H1 (cell line): ENCODE results near the gene BMX. TPM values are rescaled to one million over a fixed set of nuclear protein-coding genes. Genes with fewer than 3 reads are reported as not detected.

Experiments used
- CTCF ChIA-PET: fragments of 300-600 bp; sonication (Branson Sonifier 250); formaldehyde crosslinking; loops from one replicate; lab custom pipeline; 2021; ENCODE audit not compliant: partially characterized antibody; lab: Charles Lee
- POLR2A ChIA-PET: fragments of 300-600 bp; sonication (Branson Sonifier 250); formaldehyde crosslinking; loops from one replicate; lab custom pipeline; 2021; ENCODE audit warnings: inconsistent platforms; ENCODE audit not compliant: partially characterized antibody; lab: Charles Lee
- DNase-seq, 2 experiments: peaks; one replicate each; pipeline versions ENCODE4 v3.0.0 to v3.0.0-alpha.2; 2010 to 2022; ENCODE audit warnings: low spot score in 2 of 2, low read depth in 1 of 2, mixed read lengths in 1 of 2
- FAIRE-seq: peaks from 2 replicates; lab custom pipeline; 2011; peaks lifted over from hg19 to GRCh38; lab: Jason Lieb, UNC
- H2AFZ ChIP-seq: 2 replicates; pipeline ENCODE4 v1.8.1; 2012; ENCODE audit warnings: low read length, inconsistent platforms
- H2AK5ac ChIP-seq: 2 replicates; pipeline ENCODE4 v1.6.1; 2013; ENCODE audit warnings: low read depth, low read length
- H2BK120ac ChIP-seq: replicated peaks from 2 replicates; pipeline ENCODE3; 2013; ENCODE audit warnings: low read depth, low read length, inconsistent platforms
- H2BK12ac ChIP-seq: 2 replicates; pipeline ENCODE4 v1.6.1; 2013; ENCODE audit warnings: low read depth, low read length
- H2BK15ac ChIP-seq: 2 replicates; pipeline ENCODE4 v1.6.1; 2013; ENCODE audit warnings: low read length
- H2BK20ac ChIP-seq: 2 replicates; pipeline ENCODE4 v1.6.1; 2013; ENCODE audit warnings: low read length
- H2BK5ac ChIP-seq: 2 replicates; pipeline ENCODE4 v1.6.1; 2013; ENCODE audit warnings: low read depth, low read length
- H3K14ac ChIP-seq: 2 replicates; pipeline ENCODE4 v1.6.1; 2013; ENCODE audit warnings: inconsistent platforms; ENCODE audit not compliant: insufficient read length
- H3K18ac ChIP-seq: 2 replicates; pipeline ENCODE4 v1.6.1; 2013; ENCODE audit warnings: low read length; ENCODE audit errors: extremely low read depth
- H3K23ac ChIP-seq: 2 replicates; pipeline ENCODE4 v1.6.1; 2013; ENCODE audit warnings: inconsistent platforms; ENCODE audit not compliant: insufficient read length
- H3K23me2 ChIP-seq: 2 replicates; pipeline ENCODE4 v1.6.1; 2013; ENCODE audit warnings: low read depth, low read length
- H3K27ac ChIP-seq: 2 replicates; pipeline ENCODE4 v1.6.1; 2011; ENCODE audit warnings: low read depth, low read length, inconsistent platforms
- H3K27me3 ChIP-seq, 4 experiments: replicated peaks in 1 of 4; 1 replicate in 1 of 4; 2 replicates in 3 of 4; pipeline versions ENCODE4 v1.6.1 to v1.8.1; 2011 to 2013; ENCODE audit warnings: low read length in 3 of 4, mild to moderate bottlenecking in 3 of 4, inconsistent platforms in 2 of 4, mixed read lengths in 2 of 4, moderate library complexity in 1 of 4; ENCODE audit not compliant: control insufficient read depth in 3 of 4, insufficient read depth in 3 of 4; ENCODE audit errors: extremely low read depth in 1 of 4
- H3K36me3 ChIP-seq, 4 experiments: 2 replicates each; pipeline versions ENCODE4 v1.6.1 to v1.8.1; 2011 to 2013; ENCODE audit warnings: mild to moderate bottlenecking in 4 of 4, low read length in 3 of 4, moderate library complexity in 2 of 4, control low read depth in 1 of 4, inconsistent platforms in 1 of 4; ENCODE audit not compliant: insufficient read depth in 4 of 4, control insufficient read depth in 2 of 4
- H3K4ac ChIP-seq: replicated peaks from 2 replicates; pipeline ENCODE3; 2013; ENCODE audit warnings: low read length, low read depth, mixed read lengths, inconsistent platforms; ENCODE audit not compliant: insufficient read length
- H3K4me1 ChIP-seq, 4 experiments: replicated peaks in 1 of 4; 1 replicate in 1 of 4; 2 replicates in 3 of 4; pipeline versions ENCODE4 v1.6.1 to v1.8.1; 2011 to 2013; ENCODE audit warnings: low read length in 3 of 4, inconsistent platforms in 2 of 4, mixed read lengths in 1 of 4; ENCODE audit not compliant: insufficient read depth in 4 of 4, control insufficient read depth in 3 of 4
- H3K4me2 ChIP-seq, 2 experiments: 2 replicates each; pipeline versions ENCODE4 v1.6.1 to v1.8.1; 2011 to 2013; ENCODE audit warnings: low read depth in 2 of 2, low read length in 2 of 2, control low read depth in 1 of 2, inconsistent platforms in 1 of 2, mild to moderate bottlenecking in 1 of 2; ENCODE audit not compliant: insufficient read depth in 1 of 2
- H3K4me3 ChIP-seq, 4 experiments: fragments of 200-600, 300-600 bp in 1 of 4; sonication (generic), shearing (Covaris generic), sonication (Bioruptor Twin) in 1 of 4; 2 replicates each; pipeline versions ENCODE4 v1.5.1 to v1.8.1; 2011 to 2016; ENCODE audit warnings: low read length in 4 of 4, low read depth in 3 of 4, control low read depth in 2 of 4, inconsistent platforms in 2 of 4, mild to moderate bottlenecking in 2 of 4, mixed read lengths in 1 of 4, moderate library complexity in 1 of 4; ENCODE audit not compliant: insufficient read depth in 2 of 4; ENCODE audit errors: extremely low read depth in 1 of 4
- H3K56ac ChIP-seq: replicated peaks from 2 replicates; pipeline ENCODE3; 2013; ENCODE audit warnings: low read depth, mild to moderate bottlenecking, mixed read lengths, low read length, inconsistent platforms; ENCODE audit not compliant: insufficient read length
- H3K79me1 ChIP-seq: 2 replicates; pipeline ENCODE4 v1.6.1; 2013; ENCODE audit warnings: low read depth, low read length, control low read depth
- H3K79me2 ChIP-seq, 2 experiments: 2 replicates each; pipeline versions ENCODE4 v1.6.1 to v1.8.1; 2012 to 2013; ENCODE audit warnings: low read length in 2 of 2, mild to moderate bottlenecking in 2 of 2, inconsistent platforms in 1 of 2; ENCODE audit not compliant: insufficient read depth in 2 of 2, control insufficient read depth in 1 of 2
- H3K9ac ChIP-seq, 4 experiments: replicated peaks in 1 of 4; 1 replicate in 1 of 4; 2 replicates in 3 of 4; pipeline versions ENCODE4 v1.6.1 to v1.8.1; 2011 to 2013; ENCODE audit warnings: low read depth in 3 of 4, low read length in 3 of 4, control low read depth in 2 of 4, mild to moderate bottlenecking in 2 of 4, moderate library complexity in 2 of 4, inconsistent platforms in 1 of 4; ENCODE audit errors: extremely low read depth in 1 of 4
- H3K9me3 ChIP-seq, 2 experiments: 2 replicates each; pipeline versions ENCODE4 v1.6.1 to v1.8.1; 2012 to 2013; ENCODE audit warnings: mild to moderate bottlenecking in 2 of 2, moderate library complexity in 2 of 2, control low read depth in 1 of 2, inconsistent platforms in 1 of 2, low read depth in 1 of 2, low read length in 1 of 2, mixed read lengths in 1 of 2; ENCODE audit not compliant: insufficient read depth in 2 of 2
- H4K20me1 ChIP-seq, 2 experiments: replicated peaks in 1 of 2; 2 replicates each; pipeline versions ENCODE3 to v1.8.1; 2011 to 2013; ENCODE audit warnings: inconsistent platforms in 2 of 2, low read length in 2 of 2, mild to moderate bottlenecking in 1 of 2; ENCODE audit not compliant: insufficient read depth in 2 of 2, control insufficient read depth in 1 of 2
- H4K5ac ChIP-seq: 2 replicates; pipeline ENCODE4 v1.6.1; 2013; ENCODE audit warnings: low read length, low read depth, mixed read lengths, inconsistent platforms; ENCODE audit not compliant: insufficient read length
- H4K8ac ChIP-seq: 2 replicates; pipeline ENCODE4 v1.8.0; 2013; ENCODE audit warnings: mild to moderate bottlenecking, moderate library complexity, low read length, inconsistent platforms; ENCODE audit not compliant: insufficient read depth; ENCODE audit errors: extremely low read depth
- H4K91ac ChIP-seq: replicated peaks from 2 replicates; pipeline ENCODE3; 2013; ENCODE audit warnings: low read length, mixed read lengths, inconsistent platforms; ENCODE audit not compliant: insufficient read length
- CHD1 ChIP-seq: IDR thresholded peaks from 2 replicates; pipeline ENCODE4 v1.6.1; 2012; ENCODE audit warnings: low read depth, low read length, improper control_type of control experiment
- CREB1 ChIP-seq: IDR thresholded peaks from 2 replicates; pipeline ENCODE4 v1.6.1; 2012; ENCODE audit warnings: inconsistent platforms
- HDAC6 ChIP-seq: IDR thresholded peaks from one replicate; pipeline ENCODE4 v1.7.1; 2012; ENCODE audit warnings: low read depth, mild to moderate bottlenecking, inconsistent platforms, low read length, moderate library complexity
- WGBS, 2 experiments: shearing (Covaris generic) in 1 of 2; methylation state at CpG; one replicate each; pipeline versions ENCODE4 v1.1.6 to v1.1.7; 2013 to 2015; ENCODE audit warnings: low lambda C conversion rate in 2 of 2, mixed read lengths in 2 of 2, inconsistent platforms in 1 of 2, low coverage in 1 of 2, missing lambda C conversion rate in 1 of 2; ENCODE audit not compliant: insufficient replicate concordance in 2 of 2, insufficient coverage in 1 of 2, insufficient read length in 1 of 2; ENCODE audit errors: extremely low coverage in 1 of 2, missing lambda C conversion rate in 1 of 2; 5-methylcytosine and 5-hydroxymethylcytosine counted together
- polyA plus RNA-seq, 7 experiments: library from polyadenylated mRNA; depleted of rRNA in 3 of 7; stranded (reverse) in 5 of 7; unstranded in 2 of 7; fragments of >200 nt in 5 of 7; fragments of 200-250 nt in 2 of 7; gene quantifications; 1 replicate in 5 of 7; 2 replicates in 1 of 7; 4 replicates in 1 of 7; pipeline versions ENCODE4 v1.2.1 to v1.2.3, GENCODE V29; 2011 to 2013; ENCODE audit warnings: missing spikeins in 2 of 7, mixed read lengths in 2 of 7
- total RNA-seq: library from RNA; stranded (reverse); fragmentation: NEBNext Ultra II Directional; extraction: Animal tissue kit (Norgen Biotek cat#: 25700); gene quantifications from 2 replicates; pipeline ENCODE4 v1.2.1, GENCODE V29; 2021

The BMX gene
- total and polyA plus RNA-seq, 2 of the 8 experiments (the other 6 are each of a cell fraction or from before 2014, with no cell fraction given) = not detected

DNA sequence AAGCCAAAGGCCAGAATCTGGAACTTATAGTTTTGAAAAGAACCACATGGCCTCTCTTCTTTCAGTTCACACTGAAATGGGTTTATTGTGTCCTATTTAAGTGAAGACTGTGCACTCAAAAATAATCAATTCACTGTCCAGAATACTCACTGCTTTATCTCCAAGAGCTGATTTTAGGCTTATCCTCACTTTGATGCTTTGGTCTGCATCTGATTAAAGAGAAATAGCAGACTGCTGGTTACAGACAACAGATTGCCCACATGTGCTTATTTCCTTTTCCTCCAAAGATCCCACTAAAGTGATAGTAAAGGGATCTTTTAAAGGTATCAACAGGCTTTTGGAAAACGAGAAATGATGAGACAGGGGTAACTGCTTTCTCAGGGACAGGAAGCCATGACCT, 69.5 kb downstream of the BMX start:
- H3K23me2 ChIP-seq = no peaks in the 10 kb centered on the region
- no peak overlapping the region for H3K18ac ChIP-seq
- no peak overlapping the region for H2BK12ac ChIP-seq
- H2BK20ac ChIP-seq = no peak overlapping the region
- H2AFZ ChIP-seq = no peak overlapping the region
- CTCF ChIA-PET = interaction anchor here (1.4 kb wide), 1 partner anchor 10 kb away, joined by 3 read pairs; no protein-coding TSS in a partner anchor
- H3K4ac ChIP-seq = no peak overlapping the region
- H3K9me3 ChIP-seq = no peaks in the 10 kb centered on the region
- no peak overlapping the region for H4K8ac ChIP-seq
- H3K4me3 ChIP-seq = no peak overlapping the region
- H2BK5ac ChIP-seq = no peak overlapping the region
- 100% methylated on average over 1 of the region's 1 CpG; no CpG with 5 or more reads in 1 of the 2 experiments for WGBS, 2 experiments
- H4K20me1 ChIP-seq = no peaks in the 10 kb centered on the region
- H3K79me1 ChIP-seq = no peaks in the 10 kb centered on the region
- H3K4me2 ChIP-seq = no peak overlapping the region
- no peaks in the 10 kb centered on the region for H3K36me3 ChIP-seq
- H3K79me2 ChIP-seq = no peaks in the 10 kb centered on the region
- H3K27me3 ChIP-seq = no peaks in the 10 kb centered on the region
- H3K9ac ChIP-seq = no peak overlapping the region
- no peak overlapping the region for H2AK5ac ChIP-seq
- 0 out of 7 replicates have a peak, but pooled peaks cover 0 to 3% (median 0%) of the 10 kb centered on the region in 4 experiments for H3K4me1 ChIP-seq
- no peak overlapping the region for H2BK120ac ChIP-seq
- FAIRE-seq = no peak
- no peak for TF ChIP-seq CHD1
- no peak for TF ChIP-seq CREB1
- TF ChIP-seq HDAC6 = no peak
- TF ChIP-seq, all 59 proteins: peak for 0
- DNase-seq = no peak
- H2BK15ac ChIP-seq = no peak overlapping the region
- POLR2A ChIA-PET = no interaction called here
- H3K56ac ChIP-seq = no peak overlapping the region
- no peak overlapping the region for H3K14ac ChIP-seq
- H4K5ac ChIP-seq = no peak overlapping the region
- H3K23ac ChIP-seq = no peak overlapping the region
- no peak overlapping the region for H3K27ac ChIP-seq
- H4K91ac ChIP-seq = no peak overlapping the region
